HCT116 (cell line): Measurements from ENCODE around the gene NFIB. TPM values are rescaled to one million over a fixed set of nuclear protein-coding genes. Genes with fewer than 3 reads are reported as not detected.

Experiments
- ATAC-seq: fragments of 200-7000 bp; cut with Tn5 transposase; 2 replicates; pipeline ENCODE4 v1.9.1; 2020; ENCODE audit warnings: mild to moderate bottlenecking, moderate library complexity
- BruUV-seq: library from RNA; stranded (reverse); fragments of 400-500 nt; replicated peaks from 2 replicates; lab custom pipeline; 2021; lab: Mats Ljungman, UMichigan
- CTCF ChIA-PET: fragments of 300-600 bp; sonication (Branson Sonifier 250); formaldehyde crosslinking; loops from one replicate; lab custom pipeline; 2021; ENCODE audit warnings: antibody characterized with exemption; lab: Charles Lee
- POLR2A ChIA-PET: fragments of 300-600, 350-600 bp; sonication (Branson Sonifier 250); formaldehyde crosslinking; loops from one replicate; lab custom pipeline; 2021; ENCODE audit warnings: antibody characterized with exemption; lab: Charles Lee
- RAD21 ChIA-PET, 2 experiments: fragments of 300-600 bp; sonication (Branson Sonifier 250); formaldehyde crosslinking; loops; one replicate each; lab custom pipeline; 2023; ENCODE audit warnings: low total read pairs in 2 of 2; ENCODE audit not compliant: uncharacterized antibody in 2 of 2, unreplicated experiment in 2 of 2, low non-redundant PET in 1 of 2; lab: Charles Lee
- DNase-seq: peaks from one replicate; pipeline ENCODE4 v3.0.0-alpha.2; 2010; ENCODE audit warnings: low read depth, low spot score
- H2AFZ ChIP-seq: fragments of 200-600 bp; shearing (Covaris generic), sonication (generic); 2 replicates; pipeline ENCODE4 v1.6.1; 2017; ENCODE audit warnings: low read depth, mixed run types, mixed read lengths, antibody characterized with exemption, low read length; ENCODE audit not compliant: poor library complexity, severe bottlenecking
- H3K27ac ChIP-seq: 2 replicates; pipeline ENCODE4 v1.5.1; 2012; ENCODE audit warnings: low read depth, low read length
- H3K27me3 ChIP-seq: fragments of 200-600 bp; sonication (generic); 2 replicates; pipeline ENCODE4 v1.6.1; 2016; ENCODE audit warnings: mixed run types, low read length, mixed read lengths; ENCODE audit not compliant: insufficient read depth
- H3K36me3 ChIP-seq, 2 experiments: fragments of 200-500 bp in 1 of 2; fragments of 200-600 bp in 1 of 2; sonication (Bioruptor generic) in 1 of 2; sonication (generic) in 1 of 2; 2 replicates each; pipeline versions ENCODE4 v1.5.1 to v1.6.1; 2014 to 2016; ENCODE audit warnings: low read length in 2 of 2, inconsistent platforms in 1 of 2, mixed read lengths in 1 of 2, mixed run types in 1 of 2; ENCODE audit not compliant: insufficient read depth in 2 of 2, control insufficient read depth in 1 of 2
- H3K4me1 ChIP-seq, 2 experiments: fragments of 200-600 bp in 1 of 2; sonication (generic) in 1 of 2; 2 replicates each; pipeline versions ENCODE4 v1.5.1 to v1.6.1; 2012 to 2017; ENCODE audit warnings: low read length in 2 of 2, inconsistent platforms in 1 of 2, mild to moderate bottlenecking in 1 of 2, mixed read lengths in 1 of 2, mixed run types in 1 of 2, moderate library complexity in 1 of 2; ENCODE audit not compliant: insufficient read depth in 2 of 2, control insufficient read depth in 1 of 2
- H3K4me2 ChIP-seq: fragments of 200-600 bp; sonication (generic); 2 replicates; pipeline ENCODE4 v1.6.1; 2017; ENCODE audit warnings: mixed run types, low read length, mixed read lengths
- H3K4me3 ChIP-seq, 2 experiments: fragments of 200-600 bp in 1 of 2; sonication (generic) in 1 of 2; replicated peaks in 1 of 2; 2 replicates each; pipeline ENCODE4 v1.5.1; 2011 to 2016; ENCODE audit warnings: low read length in 2 of 2, control low read depth in 1 of 2, low read depth in 1 of 2, mild to moderate bottlenecking in 1 of 2, mixed read lengths in 1 of 2, mixed run types in 1 of 2
- H3K79me2 ChIP-seq: fragments of 200-600 bp; sonication (generic); 2 replicates; pipeline ENCODE4 v1.6.1; 2017; ENCODE audit warnings: mild to moderate bottlenecking, mixed run types, low read length, moderate library complexity, mixed read lengths; ENCODE audit not compliant: insufficient read depth
- H3K9ac ChIP-seq: fragments of 200-600 bp; sonication (generic); 2 replicates; pipeline ENCODE4 v1.6.1; 2016; ENCODE audit warnings: low read length, mixed read lengths
- H3K9me2 ChIP-seq: fragments of 200-600 bp; sonication (generic), shearing (Covaris generic); 2 replicates; pipeline ENCODE4 v1.6.1; 2017; ENCODE audit warnings: mixed run types, mild to moderate bottlenecking, moderate library complexity; ENCODE audit not compliant: insufficient read depth
- H3K9me3 ChIP-seq, 2 experiments: fragments of 200-500 bp in 1 of 2; fragments of 200-600 bp in 1 of 2; sonication (Bioruptor generic) in 1 of 2; sonication (generic) in 1 of 2; 2 replicates each; pipeline ENCODE4 v1.6.1; 2014 to 2017; ENCODE audit warnings: low read length in 2 of 2, mixed read lengths in 2 of 2, inconsistent platforms in 1 of 2, low read depth in 1 of 2, mild to moderate bottlenecking in 1 of 2, mixed run types in 1 of 2, moderate library complexity in 1 of 2; ENCODE audit not compliant: control insufficient read depth in 1 of 2, insufficient read depth in 1 of 2
- H4K20me1 ChIP-seq: fragments of 200-600 bp; sonication (generic), shearing (Covaris generic); 2 replicates; pipeline ENCODE4 v1.6.1; 2017; ENCODE audit warnings: mixed run types, mild to moderate bottlenecking, moderate library complexity; ENCODE audit not compliant: insufficient read depth
- CBX3 ChIP-seq: IDR thresholded peaks from 2 replicates; pipeline ENCODE4 v1.6.1; 2012; ENCODE audit warnings: low read depth
- CEBPB ChIP-seq: IDR thresholded peaks from 2 replicates; pipeline ENCODE4 v1.6.1; 2012; ENCODE audit warnings: low read depth
- EGR1 ChIP-seq: IDR thresholded peaks from 2 replicates; pipeline ENCODE4 v1.6.1; 2012; ENCODE audit warnings: low read depth
- FOSL1 ChIP-seq: IDR thresholded peaks from 2 replicates; pipeline ENCODE4 v1.6.1; 2012; ENCODE audit warnings: low read depth
- JUND ChIP-seq: IDR thresholded peaks from 2 replicates; pipeline ENCODE4 v1.6.1; 2012
- POLR2A ChIP-seq: IDR thresholded peaks from 2 replicates; pipeline ENCODE4 v1.7.0; 2011; ENCODE audit warnings: borderline replicate concordance; ENCODE audit not compliant: insufficient read depth, insufficient read length; ENCODE audit errors: extremely low read depth
- POLR2AphosphoS5 ChIP-seq: IDR thresholded peaks from 2 replicates; pipeline ENCODE4 v1.6.1; 2011; ENCODE audit warnings: mild to moderate bottlenecking, low read depth, low read length, moderate library complexity
- RAD21 ChIP-seq: IDR thresholded peaks from 2 replicates; pipeline ENCODE4 v1.6.1; 2012; ENCODE audit warnings: low read depth, mild to moderate bottlenecking
- SRF ChIP-seq: IDR thresholded peaks from 2 replicates; pipeline ENCODE4 v1.6.1; 2012; ENCODE audit warnings: low read depth
- ZNF274 ChIP-seq: fragments of 200-500 bp; sonication (Bioruptor generic); IDR thresholded peaks from 2 replicates; pipeline ENCODE4 v1.6.1; 2014; ENCODE audit warnings: mild to moderate bottlenecking, low read depth, low read length, inconsistent platforms
- intact Hi-C: fragments of 100-400 bp; cut with micrococcal nuclease; formaldehyde crosslinking; loops from 2 replicates; pipeline ENCODE4 v1.10.0; 2022
- total RNA-seq: library from RNA; stranded (reverse); gene quantifications from one replicate; pipeline ENCODE4 v1.2.1, GENCODE V29; 2021; ENCODE audit not compliant: unreplicated experiment
- TF ChIP-seq, protein P1 (sequence below): IDR thresholded peaks from 2 replicates; pipeline ENCODE4 v1.6.1; 2011; ENCODE audit warnings: mild to moderate bottlenecking, low read length, moderate library complexity; ENCODE audit not compliant: insufficient replicate concordance; ENCODE audit errors: extremely low read depth
- TF ChIP-seq, protein P2 (sequence below): IDR thresholded peaks from 2 replicates; pipeline ENCODE4 v1.6.1; 2012; ENCODE audit warnings: low read depth

NFIB gene
- total RNA-seq, 1 experiment from 2014 or later, result 6.6 TPM

DNA sequence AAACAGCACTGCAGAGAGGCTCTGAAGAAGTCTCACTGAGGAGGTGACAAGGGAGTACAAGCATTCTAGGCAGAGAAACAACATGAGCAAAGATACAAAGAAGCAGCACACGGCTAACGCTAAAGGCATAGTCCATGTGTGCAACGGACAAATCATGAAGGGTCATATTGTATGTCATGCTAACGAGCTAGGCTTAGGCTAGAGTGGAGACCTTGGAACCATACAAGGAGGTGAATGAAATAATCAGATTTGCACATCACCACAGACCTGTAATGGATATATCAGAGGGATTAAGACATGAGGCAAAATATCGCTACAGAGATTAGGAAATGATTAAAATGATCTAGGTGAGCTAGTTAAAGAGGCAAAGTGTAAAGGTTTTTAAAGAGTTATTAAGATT is 145.6 kb downstream of the NFIB start:
- no peak for ATAC-seq
- CTCF ChIA-PET, result no interaction called here
- intact Hi-C loops, result no loop called here

More for the DNA sequence above, 145.6 kb downstream of the NFIB start:
- Histone ChIP-seq H3K4me3 (no peak overlapping the region), H3K9me3 (no peaks in the 10 kb centered on the region), H3K4me1 (0 out of 4 replicates have a peak, but pooled peaks cover 0 to 5% of the 10 kb centered on the region in 2 experiments), H3K79me2 (no peaks in the 10 kb centered on the region), H3K9me2 (no peaks in the 10 kb centered on the region), H4K20me1 (no peaks in the 10 kb centered on the region), H3K27me3 (no peaks in the 10 kb centered on the region), H3K27ac (no peak overlapping the region), H3K9ac (no peak overlapping the region), H3K36me3 (no peaks in the 10 kb centered on the region), H2AFZ (no peak overlapping the region), H3K4me2 (no peak overlapping the region)
- ChIA-PET POLR2A (no interaction called here), RAD21 (no interaction called here)
- BruUV-seq, result no TSS peak
- no peak for DNase-seq
- TF ChIP-seq, protein P1, sequence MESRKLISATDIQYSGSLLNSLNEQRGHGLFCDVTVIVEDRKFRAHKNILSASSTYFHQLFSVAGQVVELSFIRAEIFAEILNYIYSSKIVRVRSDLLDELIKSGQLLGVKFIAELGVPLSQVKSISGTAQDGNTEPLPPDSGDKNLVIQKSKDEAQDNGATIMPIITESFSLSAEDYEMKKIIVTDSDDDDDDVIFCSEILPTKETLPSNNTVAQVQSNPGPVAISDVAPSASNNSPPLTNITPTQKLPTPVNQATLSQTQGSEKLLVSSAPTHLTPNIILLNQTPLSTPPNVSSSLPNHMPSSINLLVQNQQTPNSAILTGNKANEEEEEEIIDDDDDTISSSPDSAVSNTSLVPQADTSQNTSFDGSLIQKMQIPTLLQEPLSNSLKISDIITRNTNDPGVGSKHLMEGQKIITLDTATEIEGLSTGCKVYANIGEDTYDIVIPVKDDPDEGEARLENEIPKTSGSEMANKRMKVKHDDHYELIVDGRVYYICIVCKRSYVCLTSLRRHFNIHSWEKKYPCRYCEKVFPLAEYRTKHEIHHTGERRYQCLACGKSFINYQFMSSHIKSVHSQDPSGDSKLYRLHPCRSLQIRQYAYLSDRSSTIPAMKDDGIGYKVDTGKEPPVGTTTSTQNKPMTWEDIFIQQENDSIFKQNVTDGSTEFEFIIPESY, result no peak
- TF ChIP-seq JUND, result no peak
- no peak for TF ChIP-seq POLR2AphosphoS5
- TF ChIP-seq CBX3, result no peak
- no peak for TF ChIP-seq EGR1
- TF ChIP-seq ZNF274, result no peak
- no peak for TF ChIP-seq CEBPB
- no peak for TF ChIP-seq FOSL1
- TF ChIP-seq, protein P2, sequence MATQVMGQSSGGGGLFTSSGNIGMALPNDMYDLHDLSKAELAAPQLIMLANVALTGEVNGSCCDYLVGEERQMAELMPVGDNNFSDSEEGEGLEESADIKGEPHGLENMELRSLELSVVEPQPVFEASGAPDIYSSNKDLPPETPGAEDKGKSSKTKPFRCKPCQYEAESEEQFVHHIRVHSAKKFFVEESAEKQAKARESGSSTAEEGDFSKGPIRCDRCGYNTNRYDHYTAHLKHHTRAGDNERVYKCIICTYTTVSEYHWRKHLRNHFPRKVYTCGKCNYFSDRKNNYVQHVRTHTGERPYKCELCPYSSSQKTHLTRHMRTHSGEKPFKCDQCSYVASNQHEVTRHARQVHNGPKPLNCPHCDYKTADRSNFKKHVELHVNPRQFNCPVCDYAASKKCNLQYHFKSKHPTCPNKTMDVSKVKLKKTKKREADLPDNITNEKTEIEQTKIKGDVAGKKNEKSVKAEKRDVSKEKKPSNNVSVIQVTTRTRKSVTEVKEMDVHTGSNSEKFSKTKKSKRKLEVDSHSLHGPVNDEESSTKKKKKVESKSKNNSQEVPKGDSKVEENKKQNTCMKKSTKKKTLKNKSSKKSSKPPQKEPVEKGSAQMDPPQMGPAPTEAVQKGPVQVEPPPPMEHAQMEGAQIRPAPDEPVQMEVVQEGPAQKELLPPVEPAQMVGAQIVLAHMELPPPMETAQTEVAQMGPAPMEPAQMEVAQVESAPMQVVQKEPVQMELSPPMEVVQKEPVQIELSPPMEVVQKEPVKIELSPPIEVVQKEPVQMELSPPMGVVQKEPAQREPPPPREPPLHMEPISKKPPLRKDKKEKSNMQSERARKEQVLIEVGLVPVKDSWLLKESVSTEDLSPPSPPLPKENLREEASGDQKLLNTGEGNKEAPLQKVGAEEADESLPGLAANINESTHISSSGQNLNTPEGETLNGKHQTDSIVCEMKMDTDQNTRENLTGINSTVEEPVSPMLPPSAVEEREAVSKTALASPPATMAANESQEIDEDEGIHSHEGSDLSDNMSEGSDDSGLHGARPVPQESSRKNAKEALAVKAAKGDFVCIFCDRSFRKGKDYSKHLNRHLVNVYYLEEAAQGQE, result no peak
- TF ChIP-seq SRF, result no peak
- no peak for TF ChIP-seq RAD21
- no peak for TF ChIP-seq POLR2A
